Mesodermal cell (in vitro differentiated cells): ENCODE results near the gene DRD4.

Experiments
- H3K27ac ChIP-seq: 2 replicates; pipeline ENCODE4 v1.7.0; 2013; ENCODE audit warnings: mild to moderate bottlenecking, low read depth, low read length, moderate library complexity; ENCODE audit not compliant: severe bottlenecking
- H3K36me3 ChIP-seq: 2 replicates; pipeline ENCODE4 v1.7.1; 2013; ENCODE audit warnings: mild to moderate bottlenecking, low read length, moderate library complexity; ENCODE audit not compliant: control insufficient read depth, insufficient read depth
- H3K4me1 ChIP-seq: one replicate; pipeline ENCODE4 v1.7.1; 2013; ENCODE audit warnings: mild to moderate bottlenecking, low read length; ENCODE audit not compliant: insufficient read depth, control insufficient read depth, poor library complexity, severe bottlenecking
- H3K4me3 ChIP-seq: 2 replicates; pipeline ENCODE4 v1.7.0; 2013; ENCODE audit warnings: low read length, control low read depth, mild to moderate bottlenecking; ENCODE audit not compliant: insufficient read depth, poor library complexity, severe bottlenecking; ENCODE audit errors: extremely low read depth
- H3K9me3 ChIP-seq: 2 replicates; pipeline ENCODE4 v1.7.1; 2013; ENCODE audit warnings: mild to moderate bottlenecking, low read length, moderate library complexity; ENCODE audit not compliant: control insufficient read depth
- WGBS, 2 experiments: methylation state at CpG; one replicate each; pipeline ENCODE4 v1.1.5; 2013; ENCODE audit warnings: missing lambda C conversion rate in 2 of 2; ENCODE audit not compliant: insufficient coverage in 2 of 2; 5-methylcytosine and 5-hydroxymethylcytosine counted together

DRD4 gene

GRCh38 chr11:616320-617198, 20.5 kb upstream of the DRD4 start:
- Histone ChIP-seq H3K9me3 (no peaks in the 10 kb centered on the region), H3K4me1 (peaks cover 19% of the 10 kb centered on the region), H3K27ac (no peak overlapping the region), H3K36me3 (peaks cover 29% of the 10 kb centered on the region), H3K4me3 (peak overlapping the region; percentile 58)
- WGBS, 2 experiments = 95 to 96% methylated on average over 33 to 35 of the region's 39 CpGs

GRCh38 chr11:617199-617911, 19.7 kb upstream of the DRD4 start:
- H3K27ac ChIP-seq = no peak overlapping the region
- H3K9me3 ChIP-seq = no peaks in the 10 kb centered on the region
- WGBS, 2 experiments = 95 to 96% methylated on average over 48 to 56 of the region's 57 CpGs
- peaks cover 19% of the 10 kb centered on the region for H3K4me1 ChIP-seq
- H3K36me3 ChIP-seq = peaks cover 22% of the 10 kb centered on the region
- H3K4me3 ChIP-seq = no peak overlapping the region

GRCh38 chr11:617912-618682, 19.0 kb upstream of the DRD4 start:
- no peak overlapping the region for H3K27ac ChIP-seq
- H3K4me1 ChIP-seq = peaks cover 16% of the 10 kb centered on the region
- WGBS, 2 experiments = 96 to 98% methylated on average over 21 to 24 of the region's 25 CpGs
- no peaks in the 10 kb centered on the region for H3K9me3 ChIP-seq
- peaks cover 14% of the 10 kb centered on the region for H3K36me3 ChIP-seq
- H3K4me3 ChIP-seq = no peak overlapping the region

- H3K4me3 ChIP-seq = no peak overlapping the region
- H3K27ac ChIP-seq = no peak overlapping the region
- 92 to 95% methylated on average over 9 to 18 of the region's 24 CpGs for WGBS, 2 experiments
- peaks cover 16% of the 10 kb centered on the region for H3K4me1 ChIP-seq
- H3K9me3 ChIP-seq = no peaks in the 10 kb centered on the region
- H3K36me3 ChIP-seq = peaks cover 7% of the 10 kb centered on the region
Measured at GRCh38 chr11:618856-619627, 18.0 kb upstream of the DRD4 start.

- no peak overlapping the region for H3K4me3 ChIP-seq
- 95 to 99% methylated on average over 15 to 17 of the region's 22 CpGs for WGBS, 2 experiments
- peaks cover 5% of the 10 kb centered on the region for H3K36me3 ChIP-seq
- H3K4me1 ChIP-seq = peaks cover 16% of the 10 kb centered on the region
- H3K27ac ChIP-seq = no peak overlapping the region
- no peaks in the 10 kb centered on the region for H3K9me3 ChIP-seq
Measured at GRCh38 chr11:619628-620050, 17.4 kb upstream of the DRD4 start.

GRCh38 chr11:620201-620600, 16.9 kb upstream of the DRD4 start:
- Histone ChIP-seq H3K9me3 (no peaks in the 10 kb centered on the region), H3K4me3 (no peak overlapping the region), H3K27ac (no peak overlapping the region), H3K36me3 (peaks cover 5% of the 10 kb centered on the region), H3K4me1 (peaks cover 12% of the 10 kb centered on the region)
- 97 to 98% methylated on average over 11 of the region's 13 CpGs for WGBS, 2 experiments

GRCh38 chr11:620935-621814, 15.9 kb upstream of the DRD4 start:
- no peaks in the 10 kb centered on the region for H3K9me3 ChIP-seq
- no peak overlapping the region for H3K4me3 ChIP-seq
- H3K27ac ChIP-seq = no peak overlapping the region
- peaks cover 5% of the 10 kb centered on the region for H3K36me3 ChIP-seq
- peaks cover 6% of the 10 kb centered on the region for H3K4me1 ChIP-seq
- 89 to 91% methylated on average over 36 to 44 of the region's 45 CpGs for WGBS, 2 experiments

GRCh38 chr11:621838-622237, 15.2 kb upstream of the DRD4 start:
- no peaks in the 10 kb centered on the region for H3K9me3 ChIP-seq
- 95 to 96% methylated on average over 20 to 27 of the region's 27 CpGs for WGBS, 2 experiments
- H3K4me3 ChIP-seq = no peak overlapping the region
- H3K36me3 ChIP-seq = peaks cover 5% of the 10 kb centered on the region
- no peak overlapping the region for H3K27ac ChIP-seq
- peaks cover 2% of the 10 kb centered on the region for H3K4me1 ChIP-seq

GRCh38 chr11:623349-623869, 13.7 kb upstream of the DRD4 start:
- Histone ChIP-seq H3K4me3 (no peak overlapping the region), H3K27ac (no peak overlapping the region), H3K36me3 (no peaks in the 10 kb centered on the region), H3K4me1 (peaks cover 2% of the 10 kb centered on the region), H3K9me3 (no peaks in the 10 kb centered on the region)
- WGBS, 2 experiments = 82 to 86% methylated on average over 13 to 15 of the region's 15 CpGs
